Measurements from ENCODE around the gene IL17B. TPM values are rescaled to one million over a fixed set of nuclear protein-coding genes. Genes with fewer than 3 reads are reported as not detected.

The IL17B gene
- total RNA-seq, 1 donor from 2014 or later = not detected

DNA sequence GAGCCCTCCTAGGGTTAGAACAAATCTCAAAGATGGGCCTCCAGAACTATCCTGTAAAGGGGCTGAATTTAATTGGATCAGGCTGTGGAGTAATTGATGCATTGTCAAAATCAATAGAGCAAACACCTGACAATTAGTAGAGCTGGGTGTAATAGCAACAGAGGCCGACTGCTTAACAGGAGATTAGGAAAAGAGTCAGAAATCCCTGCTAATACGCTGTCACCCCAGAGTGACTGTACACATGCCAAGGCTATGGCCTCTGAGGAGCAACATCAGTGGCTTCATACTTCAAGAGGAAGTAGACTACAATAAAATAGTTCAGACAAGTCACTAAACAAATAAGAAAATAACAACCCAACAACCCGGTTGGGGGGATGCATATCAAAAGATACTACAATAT is 52.5 kb downstream of the IL17B start:
- TF ChIP-seq, protein P1, sequence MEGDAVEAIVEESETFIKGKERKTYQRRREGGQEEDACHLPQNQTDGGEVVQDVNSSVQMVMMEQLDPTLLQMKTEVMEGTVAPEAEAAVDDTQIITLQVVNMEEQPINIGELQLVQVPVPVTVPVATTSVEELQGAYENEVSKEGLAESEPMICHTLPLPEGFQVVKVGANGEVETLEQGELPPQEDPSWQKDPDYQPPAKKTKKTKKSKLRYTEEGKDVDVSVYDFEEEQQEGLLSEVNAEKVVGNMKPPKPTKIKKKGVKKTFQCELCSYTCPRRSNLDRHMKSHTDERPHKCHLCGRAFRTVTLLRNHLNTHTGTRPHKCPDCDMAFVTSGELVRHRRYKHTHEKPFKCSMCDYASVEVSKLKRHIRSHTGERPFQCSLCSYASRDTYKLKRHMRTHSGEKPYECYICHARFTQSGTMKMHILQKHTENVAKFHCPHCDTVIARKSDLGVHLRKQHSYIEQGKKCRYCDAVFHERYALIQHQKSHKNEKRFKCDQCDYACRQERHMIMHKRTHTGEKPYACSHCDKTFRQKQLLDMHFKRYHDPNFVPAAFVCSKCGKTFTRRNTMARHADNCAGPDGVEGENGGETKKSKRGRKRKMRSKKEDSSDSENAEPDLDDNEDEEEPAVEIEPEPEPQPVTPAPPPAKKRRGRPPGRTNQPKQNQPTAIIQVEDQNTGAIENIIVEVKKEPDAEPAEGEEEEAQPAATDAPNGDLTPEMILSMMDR (IDR thresholded peaks at IDR 0.05; ENCODE audit: insufficient read depth, low read length, poor library complexity, severe bottlenecking) = no peak
- Histone ChIP-seq H3K36me3 (ENCODE audit: control insufficient read depth, insufficient read depth, low read length) (no peaks in the 10 kb centered on the region), H3K27me3 (ENCODE audit: control insufficient read depth, insufficient read depth, low read length) (no peaks in the 10 kb centered on the region), H3K4me3 (ENCODE audit: low read depth, low read length) (no peak overlapping the region)
- DNase-seq (ENCODE audit: low read depth) = no peak

DNA sequence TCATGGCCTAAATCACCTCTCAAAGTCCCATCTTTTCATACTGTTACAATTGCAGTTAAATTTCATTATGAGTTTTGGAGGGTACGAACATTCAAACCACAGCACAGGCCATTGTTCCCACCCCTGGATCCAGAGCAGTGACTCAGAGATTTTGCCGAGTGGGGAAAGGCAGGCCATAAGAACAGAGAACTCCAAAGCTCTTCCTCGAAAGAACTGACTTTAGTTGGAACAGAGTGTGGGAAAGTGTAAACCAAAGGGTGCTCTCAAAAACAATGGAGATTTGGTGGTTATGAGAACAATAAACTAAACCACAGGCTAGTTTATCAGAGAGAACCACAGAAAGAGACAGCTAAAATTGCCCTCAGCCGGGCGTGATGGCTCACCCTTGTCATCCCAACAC is 53.2 kb downstream of the IL17B start:
- TF ChIP-seq, protein P1 (IDR thresholded peaks at IDR 0.05; ENCODE audit: insufficient read depth, low read length, poor library complexity, severe bottlenecking) = no peak
- no peaks in the 10 kb centered on the region for H3K27me3 ChIP-seq (ENCODE audit: control insufficient read depth, insufficient read depth, low read length)
- H3K4me3 ChIP-seq (ENCODE audit: low read depth, low read length) = no peak overlapping the region
- no peaks in the 10 kb centered on the region for H3K36me3 ChIP-seq (ENCODE audit: control insufficient read depth, insufficient read depth, low read length)
- DNase-seq (ENCODE audit: low read depth) = no peak

DNA sequence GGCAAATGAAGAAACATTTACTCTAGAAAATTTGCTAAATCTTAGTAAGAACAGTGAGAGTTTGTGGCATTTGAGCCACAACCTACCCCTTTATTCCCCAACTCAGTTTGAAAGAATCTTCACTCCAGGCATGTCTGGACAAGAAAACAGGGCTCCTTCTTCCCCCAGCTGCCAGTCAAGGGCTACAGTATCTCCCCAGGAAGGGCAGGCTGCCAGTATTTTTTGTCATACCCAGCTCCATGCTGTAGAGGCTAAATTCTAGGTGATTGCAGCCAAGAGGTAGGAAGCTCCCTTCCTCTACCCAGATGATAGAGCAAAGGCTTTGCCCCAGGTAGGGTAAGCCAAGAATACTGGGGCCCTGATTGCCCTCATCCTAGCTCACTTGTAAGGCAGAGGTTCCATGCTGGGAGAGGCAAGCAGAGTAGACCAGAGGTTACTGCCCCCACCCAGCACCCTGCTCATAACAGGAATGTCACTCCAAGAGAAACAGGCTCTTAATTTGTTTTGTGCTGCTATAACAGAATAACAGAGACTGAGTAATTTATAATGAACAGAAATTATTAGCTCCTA is 53.8 kb downstream of the IL17B start:
- no peak overlapping the region for H3K4me3 ChIP-seq (ENCODE audit: low read depth, low read length)
- H3K27me3 ChIP-seq (ENCODE audit: control insufficient read depth, insufficient read depth, low read length) = no peaks in the 10 kb centered on the region
- TF ChIP-seq, protein P1 (IDR thresholded peaks at IDR 0.05; ENCODE audit: insufficient read depth, low read length, poor library complexity, severe bottlenecking) = no peak
- DNase-seq (ENCODE audit: low read depth) = no peak
- no peaks in the 10 kb centered on the region for H3K36me3 ChIP-seq (ENCODE audit: control insufficient read depth, insufficient read depth, low read length)

DNA sequence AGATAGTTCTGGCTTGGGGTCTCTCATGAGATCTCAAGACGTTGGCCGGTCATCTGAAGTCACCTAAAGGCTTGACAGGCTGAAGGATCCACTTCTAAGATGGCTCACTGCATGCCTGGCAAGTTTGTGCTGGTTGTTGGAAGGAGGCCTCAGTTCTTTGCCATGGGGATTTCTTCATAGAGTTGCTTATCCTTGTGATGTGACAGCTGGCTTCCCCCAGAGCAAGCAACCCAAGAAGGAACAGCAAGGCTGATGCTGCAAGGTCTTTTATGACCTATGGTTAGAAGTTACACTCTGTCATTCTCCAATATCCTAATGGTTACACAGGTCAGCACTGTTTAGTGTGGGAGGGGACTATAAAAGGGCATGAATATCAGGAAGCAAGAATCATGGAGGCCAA is 54.5 kb downstream of the IL17B start:
- H3K27me3 ChIP-seq (ENCODE audit: control insufficient read depth, insufficient read depth, low read length) = no peaks in the 10 kb centered on the region
- DNase-seq (ENCODE audit: low read depth) = no peak
- H3K4me3 ChIP-seq (ENCODE audit: low read depth, low read length) = no peak overlapping the region

More for the DNA sequence above, 54.5 kb downstream of the IL17B start:
- no peaks in the 10 kb centered on the region for H3K36me3 ChIP-seq (ENCODE audit: control insufficient read depth, insufficient read depth, low read length)
- TF ChIP-seq, protein P1 (IDR thresholded peaks at IDR 0.05; ENCODE audit: insufficient read depth, low read length, poor library complexity, severe bottlenecking) = no peak

Other genes with a start within 250 kb of the IL17B start
- gene ABLIM3, start 237.8 kb downstream of the IL17B start, total RNA-seq = 32.1 and 35.2 TPM in 2 replicates
- gene AFAP1L1, start 107.4 kb downstream of the IL17B start, total RNA-seq = 15.3 and 15.5 TPM in 2 replicates
- gene GRPEL2, start 33.8 kb downstream of the IL17B start, total RNA-seq = 30.3 and 30.7 TPM in 2 replicates
- gene PCYOX1L, start 21.2 kb downstream of the IL17B start, total RNA-seq = 8.6 and 11.9 TPM in 2 replicates
- gene CSNK1A1, start 172.1 kb upstream of the IL17B start, total RNA-seq = 250 and 270 TPM in 2 replicates
- 4.1 and 5.5 TPM in 2 replicates for gene ARHGEF37, start 202.2 kb upstream of the IL17B start, total RNA-seq

All from kidney epithelial cell (primary cell).